HepG2 (cell line): ENCODE measurements around the gene NKX6-2. TPM values are rescaled to one million over a fixed set of nuclear protein-coding genes. Genes with fewer than 3 reads are reported as not detected.

Source experiments
- ATAC-seq: fragments of 200-7000 bp; cut with Tn5 transposase; 3 replicates; pipeline ENCODE4 v1.9.1; 2020; ENCODE audit warnings: mild to moderate bottlenecking, moderate library complexity
- BruUV-seq: library from RNA; stranded (reverse); fragments of 400-500 nt; replicated peaks from 2 replicates; lab custom pipeline; 2021; lab: Mats Ljungman, UMichigan
- CTCF ChIA-PET: fragments of 300-600 bp; formaldehyde crosslinking; extraction: SDS; loops from one replicate; lab custom pipeline; 2021; ENCODE audit warnings: low total read pairs, inconsistent platforms, low intra/inter-chr PET ratio; lab: Yijun Ruan, JAX
- POLR2A ChIA-PET: fragments of 350-600 bp; sonication (Branson Sonifier 250); formaldehyde crosslinking; loops from one replicate; lab custom pipeline; 2020; ENCODE audit warnings: antibody characterized with exemption, inconsistent platforms; lab: Yijun Ruan, JAX
- DNase-seq: peaks from one replicate; pipeline ENCODE4 v3.0.0-alpha.2; 2015; ENCODE audit warnings: low spot score
- FAIRE-seq: peaks from 3 replicates; lab custom pipeline; 2011; peaks lifted over from hg19 to GRCh38; lab: Jason Lieb, UNC
- H2AFZ ChIP-seq: one replicate; pipeline ENCODE4 v1.6.1; 2011; ENCODE audit warnings: low read length, inconsistent platforms
- H3K27ac ChIP-seq: fragments of 300-600 bp; 3 replicates; pipeline ENCODE4 v1.8.0; 2011; ENCODE audit warnings: mixed run types, mild to moderate bottlenecking, mixed read lengths, low read length, inconsistent platforms; ENCODE audit not compliant: insufficient read depth; ENCODE audit errors: extremely low read length
- H3K27me3 ChIP-seq, 2 experiments: fragments of 200-600 bp in 1 of 2; 2 replicates in 1 of 2; 3 replicates in 1 of 2; pipeline versions ENCODE4 v1.6.0 to v1.8.0; 2011; ENCODE audit warnings: low read length in 2 of 2, mild to moderate bottlenecking in 2 of 2, moderate library complexity in 2 of 2, inconsistent platforms in 1 of 2; ENCODE audit not compliant: insufficient read depth in 2 of 2, control insufficient read depth in 1 of 2
- H3K36me3 ChIP-seq, 2 experiments: fragments of 200-600 bp in 1 of 2; replicated peaks in 1 of 2; 2 replicates in 1 of 2; 3 replicates in 1 of 2; pipeline versions ENCODE4 v1.5.1 to v1.8.0; 2011; ENCODE audit warnings: low read length in 2 of 2, inconsistent platforms in 1 of 2; ENCODE audit not compliant: insufficient read depth in 2 of 2, control insufficient read depth in 1 of 2
- H3K4me1 ChIP-seq: 2 replicates; pipeline ENCODE4 v1.5.1; 2012; ENCODE audit warnings: low read length, inconsistent platforms; ENCODE audit not compliant: insufficient read depth
- H3K4me2 ChIP-seq: 2 replicates; pipeline ENCODE4 v1.6.0; 2011; ENCODE audit warnings: low read depth, low read length, inconsistent platforms
- H3K4me3 ChIP-seq, 3 experiments: fragments of 200-600 bp in 1 of 3; sonication (generic), shearing (Covaris generic) in 1 of 3; replicated peaks in 1 of 3; 2 replicates each; pipeline ENCODE4 v1.5.1; 2011 to 2016; ENCODE audit warnings: low read length in 3 of 3, inconsistent platforms in 2 of 3, low read depth in 2 of 3, mild to moderate bottlenecking in 2 of 3, control low read depth in 1 of 3, mixed read lengths in 1 of 3; ENCODE audit not compliant: insufficient read depth in 1 of 3
- H3K79me2 ChIP-seq: one replicate; pipeline ENCODE4 v1.6.1; 2011; ENCODE audit warnings: low read length, inconsistent platforms; ENCODE audit not compliant: insufficient read depth
- H3K9ac ChIP-seq: 2 replicates; pipeline ENCODE4 v1.6.0; 2011; ENCODE audit warnings: mild to moderate bottlenecking, low read depth, low read length, inconsistent platforms; ENCODE audit not compliant: insufficient read depth
- H3K9me3 ChIP-seq: 2 replicates; pipeline ENCODE4 v1.5.1; 2012; ENCODE audit warnings: mild to moderate bottlenecking, low read length
- H4K20me1 ChIP-seq: 2 replicates; pipeline ENCODE4 v1.6.0; 2011; ENCODE audit warnings: inconsistent platforms, mild to moderate bottlenecking, low read length, moderate library complexity; ENCODE audit not compliant: insufficient read depth
- ATM ChIP-seq: fragments of 450-650 bp; IDR thresholded peaks from 2 replicates; pipeline ENCODE4 v1.7.1; 2017; ENCODE audit warnings: mild to moderate bottlenecking, borderline replicate concordance
- BRCA1 ChIP-seq: sonication (generic); formaldehyde crosslinking; IDR thresholded peaks from 2 replicates; pipeline ENCODE4 v1.4.0; 2020; ENCODE audit warnings: missing genetic modification reagents
- CCDC6 ChIP-seq: sonication (generic); formaldehyde crosslinking; IDR thresholded peaks from 2 replicates; pipeline ENCODE4 v1.8.1; 2022; ENCODE audit warnings: mild to moderate bottlenecking, missing genetic modification reagents, moderate library complexity
- GTF3A ChIP-seq: sonication (generic); formaldehyde crosslinking; conservative IDR thresholded peaks from 2 replicates; pipeline ENCODE4 v1.4.0; 2020; ENCODE audit warnings: mild to moderate bottlenecking, missing genetic modification reagents
- NFYC ChIP-seq: IDR thresholded peaks from 2 replicates; pipeline ENCODE4 v1.6.1; 2016; ENCODE audit warnings: missing genetic modification reagents, missing compliant biosample characterization
- RAD51 ChIP-seq: fragments of 450-650 bp; IDR thresholded peaks from 2 replicates; pipeline ENCODE4 v1.6.1; 2016; ENCODE audit warnings: borderline replicate concordance
- STAG1 ChIP-seq: sonication (generic); formaldehyde crosslinking; IDR thresholded peaks from 2 replicates; pipeline ENCODE4 v1.4.0; 2020; ENCODE audit warnings: missing genetic modification reagents
- ZMYM4 ChIP-seq: sonication (generic); formaldehyde crosslinking; IDR thresholded peaks from 2 replicates; pipeline ENCODE4 v1.8.1; 2023; ENCODE audit warnings: mild to moderate bottlenecking, missing genetic modification reagents
- ZNF207 ChIP-seq: fragments of 450-650 bp; IDR thresholded peaks from 2 replicates; pipeline ENCODE4 v1.6.1; 2016; ENCODE audit warnings: antibody characterized with exemption, borderline replicate concordance
- ZNF343 ChIP-seq: sonication (generic); formaldehyde crosslinking; IDR thresholded peaks from 2 replicates; pipeline ENCODE4 v1.4.0; 2020; ENCODE audit warnings: mild to moderate bottlenecking, missing genetic modification reagents
- whole genome bisulfite sequencing: methylation state at CpG from one replicate; pipeline ENCODE4 v1.1.6; 2017; ENCODE audit warnings: low lambda C conversion rate; 5-methylcytosine and 5-hydroxymethylcytosine counted together
- in situ Hi-C: cut with HindIII; loops from 2 replicates; pipeline ENCODE4 v1.10.0; 2017; ENCODE audit warnings: low pct_unique_long_range_greater_than_20kb; ENCODE audit not compliant: extremely low pct_ligation_motif_present
- intact Hi-C: fragments of 100-400 bp; cut with micrococcal nuclease; formaldehyde crosslinking; loops from one replicate; pipeline ENCODE4 v1.10.0; 2022; ENCODE audit not compliant: unreplicated experiment
- polyA plus RNA-seq, 8 experiments: library from polyadenylated mRNA; depleted of rRNA in 3 of 8; stranded (reverse) in 7 of 8; unstranded in 1 of 8; fragments of >200 nt; fragmentation: Illumina TruSeq in 4 of 8; extraction: Trizol in 4 of 8; gene quantifications; 2 replicates each; pipeline versions ENCODE4 v1.2.1 to v1.2.3, GENCODE V29; 2011 to 2016; ENCODE audit warnings: low read depth in 4 of 8, missing spikeins in 1 of 8, mixed read lengths in 1 of 8; ENCODE audit not compliant: insufficient read depth in 1 of 8
- total RNA-seq, 5 experiments: library from RNA; depleted of rRNA; stranded (reverse); fragments of >200 nt; fragmentation: Illumina TruSeq; extraction: Trizol; gene quantifications; 2 replicates each; pipeline ENCODE4 v1.2.3, GENCODE V29; 2016; ENCODE audit warnings: low read depth in 1 of 5
- TF ChIP-seq, protein P1 (sequence below): sonication (generic); formaldehyde crosslinking; IDR thresholded peaks from 2 replicates; pipeline ENCODE4 v1.5.0; 2020; ENCODE audit warnings: missing genetic modification reagents, mild to moderate bottlenecking, borderline replicate concordance
- TF ChIP-seq, protein P2 (sequence below): IDR thresholded peaks from 2 replicates; pipeline ENCODE4 v1.6.1; 2016
- TF ChIP-seq, protein P3 (sequence below): sonication (generic); formaldehyde crosslinking; IDR thresholded peaks from 2 replicates; pipeline ENCODE4 v1.4.0; 2020; ENCODE audit warnings: missing genetic modification reagents, borderline replicate concordance
- TF ChIP-seq, protein P4 (sequence below): sonication (generic); formaldehyde crosslinking; IDR thresholded peaks from 2 replicates; pipeline ENCODE4 v1.9.0; 2021; ENCODE audit warnings: missing genetic modification reagents, mild to moderate bottlenecking, borderline replicate concordance
- TF ChIP-seq, protein P5 (sequence below): IDR thresholded peaks from 2 replicates; pipeline ENCODE4 v1.6.1; 2016; ENCODE audit warnings: low read depth, missing genetic modification reagents, missing compliant biosample characterization

NKX6-2 gene
- total and polyA plus RNA-seq, 2 of the 13 experiments (the other 11 are each of a cell fraction or from before 2014, with no cell fraction given), result not detected

DNA sequence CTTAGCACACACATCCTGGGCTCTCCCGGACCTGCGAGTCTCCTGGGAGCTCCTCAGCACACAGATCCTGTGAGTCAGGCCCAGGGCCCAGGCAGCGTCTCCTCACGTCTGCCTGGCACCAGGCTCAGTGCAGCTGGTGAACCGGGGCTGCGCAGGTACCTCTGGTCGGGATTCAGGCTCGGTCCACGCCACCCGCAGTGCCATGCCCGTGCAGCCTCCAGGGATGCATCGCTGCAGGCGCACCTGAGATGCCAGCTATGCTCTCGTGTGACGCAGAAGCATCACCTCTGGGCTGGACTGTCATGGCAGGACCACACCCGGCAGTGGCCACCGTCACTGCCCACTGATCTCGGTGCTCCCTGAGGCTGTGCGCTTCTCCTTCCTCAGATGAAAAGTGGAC, 52.0 kb downstream of the NKX6-2 start:
- FAIRE-seq, result no peak
- Histone ChIP-seq H3K9ac (no peak overlapping the region), H3K4me1 (no peaks in the 10 kb centered on the region), H3K9me3 (no peaks in the 10 kb centered on the region), H3K79me2 (no peaks in the 10 kb centered on the region), H3K36me3 (peaks cover 0 to 5% of the 10 kb centered on the region in 2 experiments; a peak in 1 of 5 replicates), H3K27ac (no peak overlapping the region), H2AFZ (no peak overlapping the region), H3K4me3 (no peak overlapping the region), H3K27me3 (no peaks in the 10 kb centered on the region), H4K20me1 (no peaks in the 10 kb centered on the region), H3K4me2 (no peak overlapping the region)
- ATAC-seq, result no peak
- no peak for DNase-seq
- no TSS peak for BruUV-seq
- POLR2A ChIA-PET, result no interaction called here
- in situ Hi-C loops, result no loop called here
- intact Hi-C loops, result no loop called here
- WGBS, result 100% methylated on average over 9 of the region's 19 CpGs
- CTCF ChIA-PET, result no interaction called here
- TF ChIP-seq CCDC6 (CRISPR knock-in tag) (no peak), ZMYM4 (CRISPR knock-in tag) (no peak), NFYC (no peak), RAD51 (no peak), ZNF343 (no peak), ZNF207 (no peak), GTF3A (no peak), ATM (no peak), BRCA1 (CRISPR knock-in tag) (no peak), STAG1 (no peak)
- TF ChIP-seq, protein P1, sequence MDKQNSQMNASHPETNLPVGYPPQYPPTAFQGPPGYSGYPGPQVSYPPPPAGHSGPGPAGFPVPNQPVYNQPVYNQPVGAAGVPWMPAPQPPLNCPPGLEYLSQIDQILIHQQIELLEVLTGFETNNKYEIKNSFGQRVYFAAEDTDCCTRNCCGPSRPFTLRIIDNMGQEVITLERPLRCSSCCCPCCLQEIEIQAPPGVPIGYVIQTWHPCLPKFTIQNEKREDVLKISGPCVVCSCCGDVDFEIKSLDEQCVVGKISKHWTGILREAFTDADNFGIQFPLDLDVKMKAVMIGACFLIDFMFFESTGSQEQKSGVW (CRISPR knock-in tag), result no peak
- TF ChIP-seq, protein P2, sequence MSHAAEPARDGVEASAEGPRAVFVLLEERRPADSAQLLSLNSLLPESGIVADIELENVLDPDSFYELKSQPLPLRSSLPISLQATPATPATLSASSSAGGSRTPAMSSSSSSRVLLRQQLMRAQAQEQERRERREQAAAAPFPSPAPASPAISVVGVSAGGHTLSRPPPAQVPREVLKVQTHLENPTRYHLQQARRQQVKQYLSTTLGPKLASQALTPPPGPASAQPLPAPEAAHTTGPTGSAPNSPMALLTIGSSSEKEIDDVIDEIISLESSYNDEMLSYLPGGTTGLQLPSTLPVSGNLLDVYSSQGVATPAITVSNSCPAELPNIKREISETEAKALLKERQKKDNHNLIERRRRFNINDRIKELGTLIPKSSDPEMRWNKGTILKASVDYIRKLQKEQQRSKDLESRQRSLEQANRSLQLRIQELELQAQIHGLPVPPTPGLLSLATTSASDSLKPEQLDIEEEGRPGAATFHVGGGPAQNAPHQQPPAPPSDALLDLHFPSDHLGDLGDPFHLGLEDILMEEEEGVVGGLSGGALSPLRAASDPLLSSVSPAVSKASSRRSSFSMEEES (CRISPR knock-in tag), result no peak
- TF ChIP-seq, protein P3, sequence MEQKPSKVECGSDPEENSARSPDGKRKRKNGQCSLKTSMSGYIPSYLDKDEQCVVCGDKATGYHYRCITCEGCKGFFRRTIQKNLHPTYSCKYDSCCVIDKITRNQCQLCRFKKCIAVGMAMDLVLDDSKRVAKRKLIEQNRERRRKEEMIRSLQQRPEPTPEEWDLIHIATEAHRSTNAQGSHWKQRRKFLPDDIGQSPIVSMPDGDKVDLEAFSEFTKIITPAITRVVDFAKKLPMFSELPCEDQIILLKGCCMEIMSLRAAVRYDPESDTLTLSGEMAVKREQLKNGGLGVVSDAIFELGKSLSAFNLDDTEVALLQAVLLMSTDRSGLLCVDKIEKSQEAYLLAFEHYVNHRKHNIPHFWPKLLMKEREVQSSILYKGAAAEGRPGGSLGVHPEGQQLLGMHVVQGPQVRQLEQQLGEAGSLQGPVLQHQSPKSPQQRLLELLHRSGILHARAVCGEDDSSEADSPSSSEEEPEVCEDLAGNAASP (CRISPR knock-in tag), result no peak
- TF ChIP-seq, protein P4, sequence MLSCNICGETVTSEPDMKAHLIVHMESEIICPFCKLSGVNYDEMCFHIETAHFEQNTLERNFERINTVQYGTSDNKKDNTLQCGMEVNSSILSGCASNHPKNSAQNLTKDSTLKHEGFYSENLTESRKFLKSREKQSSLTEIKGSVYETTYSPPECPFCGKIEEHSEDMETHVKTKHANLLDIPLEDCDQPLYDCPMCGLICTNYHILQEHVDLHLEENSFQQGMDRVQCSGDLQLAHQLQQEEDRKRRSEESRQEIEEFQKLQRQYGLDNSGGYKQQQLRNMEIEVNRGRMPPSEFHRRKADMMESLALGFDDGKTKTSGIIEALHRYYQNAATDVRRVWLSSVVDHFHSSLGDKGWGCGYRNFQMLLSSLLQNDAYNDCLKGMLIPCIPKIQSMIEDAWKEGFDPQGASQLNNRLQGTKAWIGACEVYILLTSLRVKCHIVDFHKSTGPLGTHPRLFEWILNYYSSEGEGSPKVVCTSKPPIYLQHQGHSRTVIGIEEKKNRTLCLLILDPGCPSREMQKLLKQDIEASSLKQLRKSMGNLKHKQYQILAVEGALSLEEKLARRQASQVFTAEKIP (CRISPR knock-in tag), result no peak
- TF ChIP-seq, protein P5, sequence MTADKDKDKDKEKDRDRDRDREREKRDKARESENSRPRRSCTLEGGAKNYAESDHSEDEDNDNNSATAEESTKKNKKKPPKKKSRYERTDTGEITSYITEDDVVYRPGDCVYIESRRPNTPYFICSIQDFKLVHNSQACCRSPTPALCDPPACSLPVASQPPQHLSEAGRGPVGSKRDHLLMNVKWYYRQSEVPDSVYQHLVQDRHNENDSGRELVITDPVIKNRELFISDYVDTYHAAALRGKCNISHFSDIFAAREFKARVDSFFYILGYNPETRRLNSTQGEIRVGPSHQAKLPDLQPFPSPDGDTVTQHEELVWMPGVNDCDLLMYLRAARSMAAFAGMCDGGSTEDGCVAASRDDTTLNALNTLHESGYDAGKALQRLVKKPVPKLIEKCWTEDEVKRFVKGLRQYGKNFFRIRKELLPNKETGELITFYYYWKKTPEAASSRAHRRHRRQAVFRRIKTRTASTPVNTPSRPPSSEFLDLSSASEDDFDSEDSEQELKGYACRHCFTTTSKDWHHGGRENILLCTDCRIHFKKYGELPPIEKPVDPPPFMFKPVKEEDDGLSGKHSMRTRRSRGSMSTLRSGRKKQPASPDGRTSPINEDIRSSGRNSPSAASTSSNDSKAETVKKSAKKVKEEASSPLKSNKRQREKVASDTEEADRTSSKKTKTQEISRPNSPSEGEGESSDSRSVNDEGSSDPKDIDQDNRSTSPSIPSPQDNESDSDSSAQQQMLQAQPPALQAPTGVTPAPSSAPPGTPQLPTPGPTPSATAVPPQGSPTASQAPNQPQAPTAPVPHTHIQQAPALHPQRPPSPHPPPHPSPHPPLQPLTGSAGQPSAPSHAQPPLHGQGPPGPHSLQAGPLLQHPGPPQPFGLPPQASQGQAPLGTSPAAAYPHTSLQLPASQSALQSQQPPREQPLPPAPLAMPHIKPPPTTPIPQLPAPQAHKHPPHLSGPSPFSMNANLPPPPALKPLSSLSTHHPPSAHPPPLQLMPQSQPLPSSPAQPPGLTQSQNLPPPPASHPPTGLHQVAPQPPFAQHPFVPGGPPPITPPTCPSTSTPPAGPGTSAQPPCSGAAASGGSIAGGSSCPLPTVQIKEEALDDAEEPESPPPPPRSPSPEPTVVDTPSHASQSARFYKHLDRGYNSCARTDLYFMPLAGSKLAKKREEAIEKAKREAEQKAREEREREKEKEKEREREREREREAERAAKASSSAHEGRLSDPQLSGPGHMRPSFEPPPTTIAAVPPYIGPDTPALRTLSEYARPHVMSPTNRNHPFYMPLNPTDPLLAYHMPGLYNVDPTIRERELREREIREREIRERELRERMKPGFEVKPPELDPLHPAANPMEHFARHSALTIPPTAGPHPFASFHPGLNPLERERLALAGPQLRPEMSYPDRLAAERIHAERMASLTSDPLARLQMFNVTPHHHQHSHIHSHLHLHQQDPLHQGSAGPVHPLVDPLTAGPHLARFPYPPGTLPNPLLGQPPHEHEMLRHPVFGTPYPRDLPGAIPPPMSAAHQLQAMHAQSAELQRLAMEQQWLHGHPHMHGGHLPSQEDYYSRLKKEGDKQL (CRISPR knock-in tag), result no peak
